ENCODE data around the gene CAST.

The CAST gene

DNA sequence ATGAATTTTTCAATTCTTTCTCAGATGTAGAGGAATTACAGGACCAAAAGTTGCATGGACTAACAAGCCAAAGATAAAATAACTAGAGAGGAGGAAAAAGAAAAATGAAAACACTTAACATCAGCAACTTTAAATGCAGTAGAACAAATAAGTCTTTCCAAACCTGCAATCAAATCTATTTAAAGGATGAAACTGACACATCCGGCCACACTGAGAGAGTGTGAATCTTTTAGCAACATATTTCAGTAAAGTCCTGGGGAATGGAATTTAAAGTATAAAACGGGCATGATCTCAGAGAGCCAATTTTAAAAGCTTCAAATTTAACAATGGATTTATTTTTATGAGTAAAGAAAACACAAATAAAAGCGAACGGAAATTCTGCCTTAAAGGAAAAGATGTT is 17.1 kb downstream of the CAST start:
- DNase-seq: no peak

DNA sequence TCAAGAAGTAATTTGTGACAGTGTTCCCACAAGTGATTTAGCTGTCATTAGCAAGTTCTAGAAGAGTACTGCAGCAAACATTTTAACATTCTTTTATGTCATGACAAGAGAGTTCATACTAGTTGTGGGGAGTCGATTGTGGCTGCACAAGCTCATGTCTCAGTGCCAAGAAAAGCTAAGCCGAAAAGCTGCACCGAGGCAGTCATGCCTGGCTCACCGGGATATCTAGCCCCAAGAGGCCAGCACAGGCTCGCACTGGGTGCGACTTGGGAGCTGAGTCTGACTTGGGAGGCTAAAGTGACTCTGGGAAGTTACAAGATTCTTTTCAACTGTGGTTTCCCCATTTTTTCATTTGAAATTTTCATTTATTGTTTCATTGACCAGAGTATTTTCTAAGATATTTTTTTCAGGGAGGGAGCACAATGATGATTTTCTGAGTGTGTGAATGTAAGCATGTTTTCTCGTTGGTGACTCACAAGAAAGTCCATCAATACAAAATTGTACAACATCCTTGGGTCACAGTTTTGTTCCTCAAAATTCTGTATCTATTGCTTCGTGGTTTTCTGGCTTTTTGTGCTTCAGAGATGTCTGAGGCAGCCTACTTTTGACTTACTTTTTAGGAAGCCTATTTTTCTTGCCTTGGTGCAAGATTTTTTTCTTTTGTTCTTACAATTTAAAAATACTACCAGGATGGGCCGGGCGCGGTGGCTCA is 18.7 kb downstream of the CAST start:
- DNase-seq: no peak

DNA sequence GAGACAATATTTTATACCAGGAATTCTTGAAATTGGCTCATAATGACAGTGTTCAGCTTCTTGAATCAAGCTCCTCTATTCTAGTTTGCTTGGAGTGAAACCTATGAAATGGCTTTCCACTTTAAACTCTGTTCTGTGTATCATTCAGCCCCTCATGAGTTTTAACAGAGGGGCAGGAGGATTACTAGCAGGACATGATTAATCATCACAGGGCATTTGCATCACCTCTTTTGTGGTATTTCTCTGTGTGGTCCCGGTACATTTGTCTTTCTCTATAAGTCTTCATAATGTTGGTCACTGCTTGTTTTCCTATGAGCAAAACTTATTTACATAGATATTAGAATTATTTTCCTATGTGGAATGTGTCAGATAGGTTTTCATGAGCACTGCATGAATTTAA is 21.2 kb downstream of the CAST start:
- no peak for DNase-seq

DNA sequence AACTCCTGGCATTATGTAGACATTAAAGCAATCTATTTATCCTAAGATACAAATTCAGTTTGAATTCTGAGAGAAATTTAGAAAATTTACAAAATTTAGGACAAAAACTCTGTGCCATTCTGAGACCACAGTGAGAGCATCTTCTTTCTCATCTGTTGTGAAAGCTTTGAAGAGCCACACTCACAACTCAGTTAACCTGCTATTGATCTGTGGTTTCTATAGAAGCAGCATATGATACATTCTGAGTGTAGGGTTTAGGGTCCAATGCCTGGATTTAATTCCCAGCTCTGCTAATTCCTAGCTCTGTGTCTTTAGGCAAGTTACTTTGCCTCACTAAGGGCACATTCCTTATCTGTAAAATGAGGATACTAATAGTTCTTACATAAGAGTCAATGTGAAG is 21.6 kb downstream of the CAST start:
- no peak for DNase-seq

DNA sequence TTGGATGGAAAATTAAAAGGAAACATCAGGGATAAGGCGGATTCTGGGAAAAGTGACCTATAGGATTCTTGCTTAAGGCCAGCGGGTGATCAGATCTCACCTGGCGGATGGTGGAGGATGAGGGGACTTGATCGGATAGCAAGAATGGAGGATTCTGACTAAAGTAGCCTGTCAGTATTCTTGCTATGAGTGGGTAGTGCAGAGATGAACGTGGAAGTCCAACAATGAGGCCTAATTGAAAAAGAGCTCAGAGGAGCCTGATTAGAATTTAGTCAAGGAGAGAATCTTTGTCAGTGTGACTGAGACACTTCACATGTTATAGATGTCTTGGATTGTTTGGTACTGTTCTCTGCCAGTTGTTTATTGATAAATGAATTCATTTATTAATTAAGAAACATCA is 24.9 kb downstream of the CAST start:
- no peak for DNase-seq

DNA sequence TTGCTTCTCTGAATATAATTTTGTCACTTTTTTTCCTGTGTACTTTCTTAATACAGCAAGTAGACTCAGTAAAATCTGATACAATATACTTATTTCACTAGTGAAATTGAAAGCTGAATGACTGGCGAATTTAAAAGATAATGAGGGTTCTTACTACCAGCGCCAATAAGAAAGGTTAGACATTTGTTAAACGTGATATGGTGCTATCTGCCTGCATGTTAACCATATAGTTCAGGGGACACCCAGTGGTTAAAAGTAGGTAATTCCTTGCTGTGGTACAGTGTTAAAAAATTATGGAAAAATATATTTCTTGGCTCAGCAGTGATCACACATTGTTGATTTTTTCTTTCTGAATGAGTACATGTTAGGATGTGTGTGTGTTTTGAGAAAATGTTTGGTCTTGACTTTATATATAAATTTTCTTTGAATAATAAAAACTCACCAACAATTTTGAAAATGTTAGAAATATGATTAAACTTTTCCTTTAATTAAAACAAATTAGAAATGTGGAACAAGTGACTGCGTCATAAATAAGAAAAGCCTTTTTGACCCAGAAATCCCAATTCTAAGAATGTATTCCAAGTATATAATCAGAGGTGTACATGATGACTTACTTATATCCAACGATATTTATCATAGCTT is 25.8 kb downstream of the CAST start:
- DNase-seq: peak; percentile 23

DNA sequence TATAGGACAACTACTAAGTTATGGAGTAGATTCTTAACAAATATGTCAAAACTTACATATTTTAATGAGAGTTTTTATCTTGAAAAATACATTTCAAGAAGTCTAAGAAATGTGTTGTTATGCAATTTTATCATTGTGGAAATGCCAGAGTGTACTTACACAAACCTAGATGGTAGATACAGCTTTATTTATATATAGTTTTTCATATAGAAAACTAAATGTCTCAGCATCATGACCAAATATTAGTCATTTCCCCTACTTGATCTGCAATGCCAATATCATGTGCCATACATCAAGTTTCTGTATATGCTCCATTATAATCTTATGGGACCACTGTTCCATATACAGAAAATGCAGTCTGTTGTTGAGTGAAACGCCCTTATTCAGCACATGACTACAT is 28.7 kb downstream of the CAST start:
- no peak for DNase-seq

DNA sequence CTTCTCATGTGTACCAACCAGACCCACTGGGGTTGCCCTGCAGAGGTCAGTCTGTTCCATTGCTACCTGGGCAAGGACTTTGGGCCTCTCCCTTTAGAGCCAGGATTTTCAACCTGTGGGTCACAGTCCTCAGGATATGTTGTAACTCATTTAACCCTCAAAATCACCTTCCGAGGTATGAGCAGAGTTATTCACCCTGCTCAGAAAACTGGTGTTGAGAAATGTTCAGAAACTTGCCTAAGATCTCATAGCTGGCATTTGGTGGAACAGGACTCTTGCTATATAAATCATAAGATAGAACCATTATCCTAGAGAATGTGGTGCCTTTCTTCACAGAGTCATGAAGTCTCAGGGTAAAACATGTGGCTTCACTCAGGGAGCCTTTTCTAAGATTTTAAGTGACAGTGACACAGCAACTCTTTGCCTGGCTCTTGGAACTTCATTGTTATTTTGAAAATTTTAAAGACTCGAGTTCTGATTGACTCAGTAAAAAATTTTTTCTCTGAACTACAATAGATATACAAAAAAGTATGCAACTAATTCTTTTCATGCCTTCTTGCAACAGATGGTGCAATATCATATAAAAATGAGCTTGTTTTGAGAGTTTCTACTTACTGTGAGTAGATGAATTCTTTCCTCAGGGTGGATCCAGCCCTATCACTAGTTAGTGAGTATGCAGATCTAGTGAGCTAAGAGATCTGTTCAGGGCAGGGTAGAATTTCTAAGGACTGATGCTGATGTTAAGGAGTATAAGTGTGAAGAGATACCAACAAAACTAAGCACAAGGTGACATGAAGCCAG is 29.5 kb downstream of the CAST start:
- no peak for DNase-seq

DNA sequence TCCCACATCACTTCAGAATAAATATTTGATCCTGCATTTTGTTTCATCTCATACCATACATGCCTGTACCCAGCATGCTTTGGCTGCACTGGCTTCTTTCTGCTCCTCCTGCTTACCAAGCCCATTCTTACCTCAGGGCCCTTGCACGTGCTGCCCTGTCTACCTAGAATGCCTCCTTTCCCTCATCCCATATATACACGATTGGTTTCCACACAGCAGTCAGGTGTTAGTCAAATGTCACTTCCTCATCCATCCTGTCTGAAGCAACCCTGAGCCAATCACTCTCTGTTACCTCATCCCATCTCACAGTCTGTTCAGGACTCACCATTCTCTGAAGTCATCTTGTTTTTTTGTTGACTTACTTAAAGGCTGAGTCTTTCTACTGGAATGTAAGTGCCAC is 30.3 kb downstream of the CAST start:
- DNase-seq: no peak

DNA sequence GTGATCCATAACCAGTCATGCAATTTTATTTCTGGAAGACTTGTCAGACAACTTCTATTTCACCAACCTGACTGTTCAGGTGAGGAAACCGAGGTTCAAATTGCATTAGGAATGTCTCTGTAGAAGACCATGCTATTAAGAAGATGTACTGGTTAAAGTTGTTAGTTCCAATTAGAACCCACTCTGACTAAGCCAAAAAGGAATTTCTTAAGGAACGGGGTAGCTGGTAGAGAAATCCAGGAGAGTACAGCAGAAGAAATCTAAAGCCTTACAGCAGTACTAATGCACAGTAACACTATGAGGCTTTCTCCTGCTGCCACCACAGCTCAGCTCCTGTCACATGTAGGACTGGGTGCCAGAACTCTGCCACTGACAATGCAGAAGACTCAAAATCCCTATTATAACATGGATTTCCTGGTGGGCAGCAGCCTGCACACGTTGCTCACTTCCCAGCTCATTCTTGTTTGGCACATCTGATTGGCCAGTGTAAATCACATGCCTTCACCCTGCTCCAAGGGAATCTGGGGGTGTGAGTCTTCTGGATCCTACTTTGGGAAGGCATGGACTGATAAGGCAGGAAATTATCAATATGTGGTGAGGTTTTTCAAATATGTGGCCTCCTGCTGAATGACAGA is 37.1 kb downstream of the CAST start:
- DNase-seq: no peak

DNA sequence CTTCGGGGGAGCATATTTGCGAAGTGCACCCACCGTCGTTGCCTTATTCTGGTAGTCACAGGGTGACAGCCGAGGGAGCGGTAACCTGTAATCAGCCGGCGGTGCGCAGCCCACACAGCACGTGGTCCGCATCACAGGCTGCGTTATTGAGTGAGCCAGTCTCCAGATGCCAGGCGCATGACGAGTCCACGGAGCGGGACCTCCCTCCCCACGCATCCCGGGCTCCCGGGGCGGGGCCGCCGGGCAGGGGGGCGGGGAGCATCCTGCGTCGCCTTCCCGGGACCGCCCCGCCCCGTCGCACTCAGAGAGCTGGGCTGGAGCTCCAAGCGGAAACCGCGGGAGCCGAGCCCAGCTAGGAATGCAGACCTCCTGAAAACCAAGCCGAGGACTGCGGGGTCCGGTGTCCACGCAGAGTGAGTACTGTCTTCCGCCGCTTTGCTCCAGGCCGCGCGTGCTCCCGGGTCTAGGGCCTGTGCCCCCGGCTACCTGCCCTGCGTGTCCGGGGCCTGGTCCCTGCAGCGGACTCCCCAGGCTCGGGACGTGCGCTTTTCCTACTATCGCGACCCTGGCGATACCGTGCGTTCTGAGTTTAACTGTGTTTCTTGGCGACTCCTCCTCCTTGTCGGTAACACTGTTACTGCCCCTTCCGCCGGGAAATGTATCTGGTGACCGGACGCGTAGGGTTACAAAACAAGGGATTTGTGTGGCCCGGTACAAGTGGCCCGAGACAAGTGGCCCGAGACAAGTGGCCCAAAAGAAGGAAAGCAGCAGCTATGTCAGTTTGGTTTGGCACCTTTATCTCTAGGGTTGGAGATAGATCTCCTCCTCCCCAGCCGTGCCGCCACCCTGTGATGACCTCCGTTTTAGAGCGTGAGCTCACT is 40.6 kb downstream of the CAST start:
- DNase-seq: peak; percentile 71

DNA sequence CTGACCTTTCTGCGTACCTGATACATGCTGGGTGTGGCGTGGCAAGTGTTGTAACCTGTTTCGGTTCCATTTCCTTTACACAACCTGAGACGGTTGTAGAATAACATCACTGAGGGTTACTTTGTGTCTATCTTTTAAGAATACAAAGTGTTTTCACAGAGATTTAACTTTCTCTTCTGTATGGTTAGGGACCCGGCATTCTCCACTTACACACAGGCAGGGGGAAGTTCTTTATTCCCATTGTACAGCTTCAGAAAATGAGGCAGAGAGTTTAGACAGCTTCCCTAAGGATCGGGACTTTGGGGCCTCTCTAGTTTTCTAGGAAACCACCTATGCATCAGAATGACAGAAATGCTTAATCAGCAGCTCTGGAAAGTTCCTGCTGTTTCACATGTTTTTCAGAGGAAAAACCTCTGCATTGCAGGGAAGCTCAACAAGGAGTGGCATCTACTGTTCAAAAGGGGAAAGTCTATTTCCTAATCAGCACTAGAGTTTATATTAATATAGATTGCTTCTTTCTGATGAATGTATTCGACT is 41.3 kb downstream of the CAST start:
- DNase-seq: peak; percentile 78

DNA sequence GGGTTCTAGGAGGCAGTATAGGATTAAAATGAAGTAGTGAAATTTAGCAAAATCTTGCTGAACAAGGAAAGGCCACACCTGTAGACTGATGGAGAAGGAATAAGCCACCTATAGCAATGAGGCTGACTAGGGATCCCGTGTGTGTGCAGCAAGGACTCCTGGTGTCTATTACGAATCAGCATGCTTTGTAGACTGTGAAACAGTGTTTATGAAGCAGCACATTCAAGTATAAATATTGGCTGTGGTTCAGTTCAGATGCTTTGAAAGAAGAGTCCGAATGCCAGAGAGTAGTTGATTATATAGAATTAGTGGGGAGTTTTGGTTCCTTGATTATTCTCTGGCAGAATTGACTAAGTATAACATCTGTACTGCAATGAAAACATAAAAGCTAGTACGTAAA is 41.8 kb downstream of the CAST start:
- DNase-seq: no peak

DNA sequence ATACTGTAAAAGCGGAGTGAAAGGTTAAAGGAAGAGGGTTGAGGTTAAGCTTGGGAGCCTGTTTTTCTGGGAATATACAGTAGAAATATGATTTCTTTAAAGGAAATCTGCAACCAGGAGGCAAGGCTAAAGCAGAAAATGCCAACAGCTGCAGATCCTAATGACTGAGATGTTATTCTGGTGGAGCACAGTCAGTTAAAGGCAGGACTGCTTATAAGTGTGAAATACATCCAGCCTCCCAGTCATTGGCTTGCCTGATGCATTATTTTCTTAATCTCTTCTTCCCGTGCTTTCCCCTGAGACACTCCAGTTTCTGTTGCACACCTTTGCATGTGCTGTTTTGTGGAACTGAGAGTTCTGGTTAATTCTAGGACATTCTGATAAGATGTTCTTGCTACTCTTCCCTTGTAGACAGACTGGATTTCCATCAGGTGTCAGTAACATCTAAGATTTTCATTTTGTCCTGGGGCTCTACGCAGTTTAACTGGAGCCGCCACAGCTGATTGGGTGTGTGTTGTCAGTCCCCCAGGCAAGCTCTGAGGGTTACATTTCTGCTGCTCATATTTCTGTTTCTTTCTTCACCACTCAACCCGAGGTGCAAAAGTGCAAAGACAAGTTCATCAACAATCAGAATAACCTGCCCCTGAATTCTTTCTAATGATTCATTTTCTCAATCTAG is 44.4 kb downstream of the CAST start:
- no peak for DNase-seq

DNA sequence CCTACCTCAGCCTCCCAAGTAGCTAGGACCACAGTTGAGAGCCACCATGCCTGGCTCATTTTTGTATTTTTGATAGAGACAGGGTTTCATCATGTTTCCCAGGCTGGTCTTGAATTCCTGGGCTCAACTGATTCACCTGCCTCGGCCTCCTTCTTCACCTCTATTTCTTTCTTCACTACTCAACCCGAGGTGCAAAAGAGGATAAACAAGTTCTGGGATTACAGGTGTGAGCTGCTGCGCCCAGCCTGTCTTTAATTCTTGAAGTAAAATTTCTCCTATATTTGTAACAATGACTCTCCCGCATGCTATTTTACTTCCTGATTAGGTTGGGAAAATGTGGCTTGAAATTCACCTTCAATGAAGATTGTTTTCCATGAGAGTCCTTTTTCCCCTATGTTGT is 46.4 kb downstream of the CAST start:
- no peak for DNase-seq

DNA sequence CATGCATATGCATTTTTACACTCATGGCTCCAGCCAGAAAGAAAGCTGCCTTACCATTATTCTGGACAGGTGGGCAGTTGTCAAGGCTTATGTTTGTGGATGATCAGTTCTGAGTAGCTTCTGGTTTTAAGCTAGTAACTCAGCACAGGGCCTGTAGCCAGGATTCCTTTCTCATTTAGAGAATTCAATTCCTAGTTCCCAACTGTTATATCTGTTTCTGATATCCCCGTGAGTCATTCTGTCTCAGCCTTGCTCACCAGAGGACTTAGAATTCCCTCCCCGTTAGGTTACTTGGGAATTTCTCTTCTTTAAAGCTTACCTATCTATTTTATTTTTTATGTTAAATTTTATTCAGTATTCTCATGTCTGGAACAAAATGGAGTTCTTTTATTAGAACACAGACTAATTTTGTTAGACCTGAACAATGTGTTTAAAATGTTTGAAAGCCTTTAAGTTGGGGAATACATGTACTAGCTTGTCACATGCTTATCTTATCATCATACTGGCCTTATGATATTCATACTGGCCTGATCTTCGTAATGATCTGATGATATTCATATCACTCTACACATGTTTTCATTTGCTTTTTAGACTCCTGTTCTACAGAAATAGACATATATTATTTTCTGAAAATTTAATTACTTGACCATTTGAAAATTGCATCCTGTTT is 47.1 kb downstream of the CAST start:
- no peak for DNase-seq

DNA sequence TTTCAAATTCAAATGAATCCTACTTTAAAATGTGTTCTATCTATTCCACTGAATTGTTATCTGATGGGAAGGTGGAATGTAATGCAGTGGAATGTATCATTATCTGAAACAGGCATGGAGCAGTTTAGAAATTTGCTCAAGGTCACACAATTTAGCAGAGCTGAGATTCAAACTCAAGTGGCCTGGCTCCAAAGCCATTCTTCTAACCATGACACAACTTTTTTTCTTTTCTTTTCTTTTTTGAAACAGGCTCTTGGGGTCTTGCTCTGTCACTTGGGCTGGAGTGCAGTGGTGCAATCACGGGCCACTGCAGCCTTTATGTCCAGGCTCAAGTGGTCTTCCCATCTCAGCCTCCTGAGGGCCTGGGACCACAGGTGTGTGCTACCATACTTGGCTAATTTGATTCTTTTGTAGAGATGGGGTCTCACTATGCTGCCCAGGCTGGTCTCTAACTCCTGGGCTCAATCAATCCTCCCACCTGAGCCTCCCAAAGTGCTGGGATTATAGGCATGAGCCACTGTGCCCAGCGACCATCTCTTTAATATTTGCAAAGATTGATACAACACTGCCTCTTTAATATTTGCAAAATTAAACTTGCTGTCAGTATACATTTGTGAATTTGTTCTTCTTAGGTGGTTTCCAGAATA is 50.0 kb downstream of the CAST start:
- DNase-seq: no peak

DNA sequence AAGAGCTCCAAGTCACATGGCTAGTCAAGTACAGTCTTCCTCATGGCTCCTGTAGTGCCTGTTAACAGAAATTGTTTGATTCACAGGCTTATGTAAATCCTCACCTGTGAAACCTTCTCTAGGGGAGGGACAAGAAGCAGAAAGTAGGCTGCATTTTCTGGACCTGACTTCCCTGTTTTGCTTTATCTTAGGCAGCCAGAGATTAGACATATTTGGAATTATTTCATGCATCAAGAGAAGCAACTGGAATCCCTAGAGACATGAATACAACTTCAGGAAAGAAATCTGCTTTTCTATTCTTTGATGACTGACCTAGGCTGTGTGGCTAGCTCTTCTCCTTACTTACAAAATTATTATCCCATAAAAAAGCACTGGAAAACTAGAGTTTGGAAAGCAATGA is 52.3 kb downstream of the CAST start:
- DNase-seq: no peak

DNA sequence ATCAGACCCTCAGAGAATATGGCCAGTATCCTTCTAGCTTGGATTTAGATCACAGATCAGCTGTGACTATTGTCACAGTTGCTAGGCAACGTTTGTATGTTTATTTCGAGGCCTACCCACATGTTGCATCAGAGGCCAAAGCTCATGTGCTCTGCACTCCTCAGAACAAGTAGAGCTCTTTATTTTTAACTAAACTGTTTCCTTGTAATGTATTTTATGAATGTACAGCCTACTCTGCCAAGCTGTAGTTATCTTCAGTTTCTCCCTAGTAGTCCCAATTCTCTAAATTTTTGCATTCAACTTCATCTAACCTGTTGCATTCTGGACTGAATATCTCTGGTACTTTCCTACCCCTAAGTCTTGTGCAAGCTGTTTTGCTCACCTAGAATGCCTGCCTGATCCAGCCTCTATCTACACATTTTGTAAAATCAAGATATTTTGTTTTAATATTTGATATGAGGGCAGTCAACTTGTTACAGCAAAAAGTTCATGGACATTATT is 52.8 kb downstream of the CAST start:
- DNase-seq: peak; percentile 83

DNA sequence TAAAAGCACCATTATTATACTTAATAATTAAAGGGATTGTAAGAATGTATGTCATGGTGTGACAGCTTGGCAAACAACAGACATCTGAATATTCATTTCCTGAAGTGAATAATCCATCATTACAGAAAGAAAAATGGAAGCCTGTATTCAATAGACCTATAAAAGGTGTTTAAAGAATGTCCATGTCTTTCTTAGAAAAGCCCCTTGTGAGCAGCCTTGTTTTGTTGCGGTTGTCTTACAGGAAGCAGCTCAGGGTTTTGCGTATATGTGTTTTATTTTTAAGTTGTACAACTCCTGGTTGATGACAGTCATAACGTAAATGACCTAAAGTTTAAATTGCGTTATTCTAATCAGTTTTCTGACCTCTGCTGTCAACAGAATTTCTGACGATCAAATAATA is 53.8 kb downstream of the CAST start:
- peak; percentile 40 for DNase-seq

Measured in CD4-positive, alpha-beta T cell treated with Interleukin-4 for 4 hours (primary cell).